HG02588 (cell line): Measurements from ENCODE around the gene SLC11A2.
"Not testable (repeated sequence)": the region's sequence is repeated elsewhere in the genome, so short reads cannot be mapped to it uniquely, and the experiment has no call there.

Source experiments
- ATAC-seq: cut with Tn5 transposase; IDR thresholded peaks from one replicate; pipeline ENCODE4 v1.9.1; 2021; ENCODE audit warnings: mild to moderate bottlenecking, moderate library complexity; ENCODE audit not compliant: unreplicated experiment

SLC11A2 gene

GRCh38 chr12:50951112-50951511 is 75.1 kb downstream of the SLC11A2 start:
- ATAC-seq = no peak

DNA sequence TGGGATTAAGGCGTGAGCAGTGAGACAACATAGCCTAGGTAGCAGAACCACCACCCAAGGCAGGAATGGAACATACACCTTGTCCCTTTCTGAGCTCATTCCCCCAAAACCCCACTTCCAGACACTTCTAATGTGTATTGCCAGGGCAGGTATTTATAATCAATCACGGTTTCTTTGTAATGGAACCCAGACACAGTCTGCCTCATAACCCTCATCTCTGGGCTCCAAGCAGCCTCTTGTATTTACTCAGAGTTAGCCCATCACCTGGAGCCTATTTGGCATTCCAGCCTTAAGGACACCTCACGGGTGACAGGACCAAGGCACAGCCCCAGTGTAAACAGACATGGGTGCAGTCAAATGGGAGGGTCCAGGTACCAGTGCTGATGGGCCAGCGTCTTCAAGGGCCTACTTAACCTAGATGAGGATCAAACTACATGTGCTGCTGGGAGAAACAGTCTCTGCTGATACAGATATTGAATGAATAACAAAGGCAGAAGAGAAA is 76.3 kb downstream of the SLC11A2 start:
- ATAC-seq = no peak

DNA sequence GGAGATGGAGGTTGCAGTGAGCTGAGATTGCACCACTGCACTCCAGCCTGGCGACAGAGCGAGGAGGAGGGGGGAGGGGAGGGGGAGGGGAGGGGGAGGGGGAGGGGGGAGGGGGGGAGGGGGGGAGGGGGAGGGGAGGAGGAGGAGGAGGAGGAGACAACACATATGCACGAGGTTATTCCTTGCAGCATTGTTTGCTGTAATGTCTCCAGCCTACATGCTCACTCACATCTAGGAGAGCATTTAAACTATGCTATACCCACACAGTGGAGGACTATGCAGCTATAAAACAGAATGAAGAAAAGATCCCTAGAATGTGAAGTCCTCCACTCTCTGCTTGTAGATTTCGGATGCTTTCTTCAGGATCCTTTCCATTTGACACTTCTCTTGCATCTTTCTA is 77.4 kb downstream of the SLC11A2 start:
- no peak for ATAC-seq

GRCh38 chr12:50947933-50948626 is 78.1 kb downstream of the SLC11A2 start:
- ATAC-seq = no peak

GRCh38 chr12:50937653-50938052 is 88.5 kb downstream of the SLC11A2 start:
- ATAC-seq = no peak

- no peak for ATAC-seq
Observed at GRCh38 chr12:50936821-50937530, 89.2 kb downstream of the SLC11A2 start.

DNA sequence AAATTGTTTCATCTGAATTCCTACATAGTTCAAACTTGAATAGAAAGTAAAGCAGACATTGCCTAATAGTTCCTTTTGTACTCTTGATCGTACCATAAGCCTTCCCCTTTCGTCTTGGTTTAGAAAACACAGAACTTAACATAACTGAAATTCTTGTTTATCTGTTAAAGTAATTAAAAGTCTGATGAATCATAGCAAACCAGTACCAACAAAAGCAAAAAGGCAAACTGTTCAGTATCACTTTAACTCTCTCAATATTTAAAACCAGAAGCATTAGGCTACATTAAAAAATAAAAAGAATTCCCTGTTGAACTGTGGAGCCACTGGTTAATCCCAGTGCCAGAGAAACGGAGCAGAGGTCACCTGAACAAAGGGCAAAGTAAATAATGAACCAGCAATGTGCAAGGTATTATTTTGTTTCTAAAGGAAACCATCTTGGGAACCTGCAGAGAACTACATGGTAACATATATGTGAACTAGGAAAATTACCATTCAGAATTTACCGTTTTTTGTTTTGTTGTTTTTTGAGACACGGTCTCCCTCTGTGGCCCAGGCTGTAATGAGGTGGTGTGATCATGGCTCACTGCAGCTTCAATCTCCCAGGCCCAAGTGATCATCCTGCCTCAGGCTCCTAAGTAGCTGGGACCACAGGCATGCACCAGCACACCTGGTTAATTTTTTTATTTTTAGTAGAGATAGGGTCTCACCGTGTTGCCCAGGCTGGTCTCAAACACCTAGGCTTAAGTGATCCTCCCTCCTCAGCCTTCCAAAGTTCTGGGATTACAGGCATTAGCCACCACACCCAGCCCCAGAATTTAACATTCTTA is 91.0 kb downstream of the SLC11A2 start:
- ATAC-seq = no peak

DNA sequence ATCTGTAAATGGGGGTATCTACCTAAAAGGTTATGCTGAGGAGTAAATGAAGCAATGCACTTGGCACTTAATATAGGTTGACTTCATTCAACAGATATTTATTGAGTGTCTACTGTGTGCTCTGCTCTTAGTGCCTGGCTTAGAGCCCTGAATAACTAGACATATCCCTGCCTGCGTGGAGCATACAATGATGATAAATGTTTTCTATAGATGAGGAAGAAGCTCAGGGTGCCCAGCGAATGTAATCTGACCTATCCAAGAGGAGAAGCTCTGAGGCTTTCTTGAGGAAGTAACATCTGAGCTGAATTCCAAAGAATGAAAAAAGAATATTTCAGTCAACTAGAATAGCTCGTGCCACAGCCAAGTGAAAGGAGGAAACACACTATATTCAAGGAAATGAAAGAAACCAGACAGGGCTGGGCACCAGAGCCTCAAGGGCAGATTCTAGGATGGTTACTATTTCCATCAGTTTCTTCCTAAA is 91.8 kb downstream of the SLC11A2 start:
- ATAC-seq = no peak

DNA sequence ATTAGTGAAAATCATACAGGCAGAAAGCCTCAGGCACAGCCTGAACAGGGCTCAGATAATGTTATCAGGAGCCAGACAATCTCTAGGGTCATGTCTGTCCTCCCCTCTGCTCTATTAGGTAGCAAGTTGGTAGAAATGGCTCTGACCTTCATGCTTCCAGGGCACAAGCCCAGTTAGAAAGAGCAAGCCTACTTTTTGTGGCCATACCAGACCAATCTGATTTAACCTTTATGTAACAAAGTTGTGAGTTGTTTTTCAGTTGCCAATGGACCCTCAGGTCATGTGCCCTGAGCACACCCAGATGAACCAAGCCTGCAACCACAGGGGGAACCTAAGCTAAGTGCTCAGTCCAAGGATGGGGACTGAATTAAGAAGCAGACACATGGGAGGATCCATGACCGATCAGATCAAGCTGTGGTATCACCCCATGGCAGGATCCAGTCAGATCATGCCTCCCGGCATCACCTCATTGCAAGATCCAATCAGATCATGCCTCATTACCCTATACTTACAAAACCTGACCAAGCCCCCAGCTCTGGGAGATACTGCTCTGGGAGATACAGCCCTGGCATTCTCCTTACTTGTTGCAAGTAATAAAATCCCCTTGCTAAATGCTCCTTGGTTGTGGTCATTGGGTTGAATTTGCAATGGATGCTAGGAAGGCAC is 92.6 kb downstream of the SLC11A2 start:
- no peak for ATAC-seq

DNA sequence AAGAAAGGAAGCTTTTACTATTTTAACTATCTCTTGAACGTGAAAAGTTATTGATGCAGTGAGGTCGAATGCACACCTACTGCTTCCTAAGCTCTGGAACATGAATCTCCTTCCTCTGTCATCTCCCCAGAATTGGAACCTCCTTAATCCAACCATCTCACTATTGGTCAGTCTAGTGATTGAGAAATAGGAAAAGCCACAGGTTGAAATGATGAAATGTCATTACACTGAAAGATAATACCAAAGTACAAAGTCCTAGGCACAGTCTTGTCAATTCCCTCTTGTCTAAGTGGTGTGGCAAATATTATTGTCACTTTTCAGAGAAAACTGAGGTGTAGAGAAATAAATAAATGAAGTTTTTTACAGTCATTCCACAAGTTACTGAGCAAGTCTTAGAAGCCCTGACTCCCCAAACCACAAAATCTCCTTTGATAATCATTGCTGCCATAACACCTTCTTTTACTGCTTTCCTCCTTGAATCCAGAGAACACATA is 93.3 kb downstream of the SLC11A2 start:
- ATAC-seq = no peak

GRCh38 chr12:50930477-50930876 is 95.7 kb downstream of the SLC11A2 start:
- ATAC-seq = not testable (repeated sequence)

DNA sequence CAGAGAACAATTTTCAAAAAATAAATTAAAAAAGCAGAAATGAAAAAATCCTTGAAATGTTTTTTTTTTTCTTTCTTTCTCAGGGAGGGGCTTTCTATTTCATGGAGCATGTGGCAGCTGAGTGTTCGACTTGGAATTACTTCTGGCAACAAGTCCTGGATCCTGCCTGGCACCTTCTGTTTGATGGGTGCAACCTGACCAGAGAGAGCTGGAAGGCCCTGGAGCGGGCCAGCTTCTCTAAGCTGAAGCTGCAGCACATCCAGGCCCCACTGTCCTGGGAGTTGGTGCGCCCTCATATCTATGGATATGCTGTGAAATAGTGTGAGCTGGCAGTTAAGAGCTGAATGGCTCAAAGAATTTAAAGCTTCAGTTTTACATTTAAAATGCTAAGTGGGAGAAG is 96.4 kb downstream of the SLC11A2 start:
- no peak for ATAC-seq
